Measurements from ENCODE around the gene TEX26.
"Not testable (repeated sequence)": the region's sequence is repeated elsewhere in the genome, so short reads cannot be mapped to it uniquely, and the experiment has no call there.

The TEX26 gene

GRCh38 chr13:30918662-30919405, 13.6 kb upstream of the TEX26 start:
- no peak for DNase-seq (ENCODE audit: low read depth in 1 of 2, low spot score in 1 of 2)

GRCh38 chr13:30920162-30920909, 12.1 kb upstream of the TEX26 start:
- no peak for DNase-seq (ENCODE audit: low read depth in 1 of 2, low spot score in 1 of 2)

GRCh38 chr13:30923418-30923817, 9.0 kb upstream of the TEX26 start:
- no peak for DNase-seq (ENCODE audit: low read depth in 1 of 2, low spot score in 1 of 2)

- DNase-seq (ENCODE audit: low read depth in 1 of 2, low spot score in 1 of 2) = no peak
These were observed 7.7 kb upstream of the TEX26 start for GRCh38 chr13:30924721-30925120.

- DNase-seq (ENCODE audit: low read depth in 1 of 2, low spot score in 1 of 2) = no peak
These were observed 7.0 kb upstream of the TEX26 start for GRCh38 chr13:30925429-30925828.

- no peak for DNase-seq (ENCODE audit: low read depth in 1 of 2, low spot score in 1 of 2)
These were observed 5.7 kb upstream of the TEX26 start for GRCh38 chr13:30926781-30927180.

GRCh38 chr13:30927188-30927587, 5.3 kb upstream of the TEX26 start:
- DNase-seq (ENCODE audit: low read depth in 1 of 2, low spot score in 1 of 2) = not testable (repeated sequence)

GRCh38 chr13:30927595-30927994, 4.9 kb upstream of the TEX26 start:
- no peak for DNase-seq (ENCODE audit: low read depth in 1 of 2, low spot score in 1 of 2)

GRCh38 chr13:30928978-30929377, 3.5 kb upstream of the TEX26 start:
- DNase-seq (ENCODE audit: low read depth in 1 of 2, low spot score in 1 of 2) = no peak

GRCh38 chr13:30933354-30933670, 856 bp downstream of the TEX26 start:
- DNase-seq (ENCODE audit: low read depth in 1 of 2, low spot score in 1 of 2) = no peak

- no peak for DNase-seq (ENCODE audit: low read depth in 1 of 2, low spot score in 1 of 2)
These were observed 1.9 kb downstream of the TEX26 start for GRCh38 chr13:30934381-30934780.

GRCh38 chr13:30934803-30935202, 2.3 kb downstream of the TEX26 start:
- DNase-seq (ENCODE audit: low read depth in 1 of 2, low spot score in 1 of 2) = no peak

- DNase-seq (ENCODE audit: low read depth in 1 of 2, low spot score in 1 of 2) = no peak
These were observed 4.5 kb downstream of the TEX26 start for GRCh38 chr13:30936971-30937370.

GRCh38 chr13:30943881-30944280, 11.4 kb downstream of the TEX26 start:
- no peak for DNase-seq (ENCODE audit: low read depth in 1 of 2, low spot score in 1 of 2)

GRCh38 chr13:30957258-30957943, 24.9 kb downstream of the TEX26 start:
- no peak for DNase-seq (ENCODE audit: low read depth in 1 of 2, low spot score in 1 of 2)

- DNase-seq (ENCODE audit: low read depth in 1 of 2, low spot score in 1 of 2) = no peak
These were observed 27.2 kb downstream of the TEX26 start for GRCh38 chr13:30959678-30960077.

GRCh38 chr13:30963791-30964190, 31.3 kb downstream of the TEX26 start:
- DNase-seq (ENCODE audit: low read depth in 1 of 2, low spot score in 1 of 2) = no peak

- DNase-seq (ENCODE audit: low read depth in 1 of 2, low spot score in 1 of 2) = no peak
These were observed 32.9 kb downstream of the TEX26 start for GRCh38 chr13:30965380-30965779.

GRCh38 chr13:30966101-30966500, 33.6 kb downstream of the TEX26 start:
- DNase-seq (ENCODE audit: low read depth in 1 of 2, low spot score in 1 of 2) = no peak

- no peak for DNase-seq (ENCODE audit: low read depth in 1 of 2, low spot score in 1 of 2)
These were observed 36.4 kb downstream of the TEX26 start for GRCh38 chr13:30968846-30969245.

- DNase-seq (ENCODE audit: low read depth in 1 of 2, low spot score in 1 of 2) = no peak
These were observed 39.1 kb downstream of the TEX26 start for GRCh38 chr13:30971575-30971974.

- DNase-seq (ENCODE audit: low read depth in 1 of 2, low spot score in 1 of 2) = no peak
These were observed 40.5 kb downstream of the TEX26 start for GRCh38 chr13:30972888-30973377.
